AG08396 (cell line): Measurements from ENCODE around the gene FGF22.

Experiments used
- DNase-seq: peaks from one replicate; pipeline ENCODE4 v3.0.0; 2012; ENCODE audit warnings: low spot score, mixed read lengths

Gene FGF22

GRCh38 chr19:680287-681028 is 40.8 kb downstream of the FGF22 start:
- peak; percentile 99 for DNase-seq

DNA sequence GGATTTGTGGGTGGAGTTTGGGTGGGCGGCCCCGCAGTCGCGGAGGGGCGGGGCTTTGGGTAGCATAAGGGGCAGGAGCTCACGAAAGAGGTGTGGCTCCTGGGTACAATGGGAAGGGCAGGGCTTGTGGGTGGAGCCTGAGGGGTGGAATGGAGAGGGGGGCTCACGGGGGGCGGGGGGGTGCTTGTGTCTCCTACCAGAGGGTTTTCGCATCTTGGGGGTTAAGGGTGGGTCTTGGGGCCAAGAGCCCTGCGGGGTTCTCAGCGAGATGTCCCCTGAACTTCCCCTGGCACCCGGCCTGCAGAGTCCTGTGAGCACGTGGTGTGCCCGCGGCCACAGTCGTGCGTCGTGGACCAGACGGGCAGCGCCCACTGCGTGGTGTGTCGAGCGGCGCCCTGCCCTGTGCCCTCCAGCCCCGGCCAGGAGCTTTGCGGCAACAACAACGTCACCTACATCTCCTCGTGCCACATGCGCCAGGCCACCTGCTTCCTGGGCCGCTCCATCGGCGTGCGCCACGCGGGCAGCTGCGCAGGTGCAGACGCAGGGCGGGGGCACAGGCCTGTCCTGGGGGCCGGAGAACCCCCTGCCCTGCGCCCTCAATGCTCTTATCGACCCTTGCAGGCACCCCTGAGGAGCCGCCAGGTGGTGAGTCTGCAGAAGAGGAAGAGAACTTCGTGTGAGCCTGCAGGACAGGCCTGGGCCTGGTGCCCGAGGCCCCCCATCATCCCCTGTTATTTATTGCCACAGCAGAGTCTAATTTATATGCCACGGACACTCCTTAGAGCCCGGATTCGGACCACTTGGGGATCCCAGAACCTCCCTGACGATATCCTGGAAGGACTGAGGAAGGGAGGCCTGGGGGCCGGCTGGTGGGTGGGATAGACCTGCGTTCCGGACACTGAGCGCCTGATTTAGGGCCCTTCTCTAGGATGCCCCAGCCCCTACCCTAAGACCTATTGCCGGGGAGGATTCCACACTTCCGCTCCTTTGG is 41.6 kb downstream of the FGF22 start:
- peak; percentile 95 for DNase-seq

DNA sequence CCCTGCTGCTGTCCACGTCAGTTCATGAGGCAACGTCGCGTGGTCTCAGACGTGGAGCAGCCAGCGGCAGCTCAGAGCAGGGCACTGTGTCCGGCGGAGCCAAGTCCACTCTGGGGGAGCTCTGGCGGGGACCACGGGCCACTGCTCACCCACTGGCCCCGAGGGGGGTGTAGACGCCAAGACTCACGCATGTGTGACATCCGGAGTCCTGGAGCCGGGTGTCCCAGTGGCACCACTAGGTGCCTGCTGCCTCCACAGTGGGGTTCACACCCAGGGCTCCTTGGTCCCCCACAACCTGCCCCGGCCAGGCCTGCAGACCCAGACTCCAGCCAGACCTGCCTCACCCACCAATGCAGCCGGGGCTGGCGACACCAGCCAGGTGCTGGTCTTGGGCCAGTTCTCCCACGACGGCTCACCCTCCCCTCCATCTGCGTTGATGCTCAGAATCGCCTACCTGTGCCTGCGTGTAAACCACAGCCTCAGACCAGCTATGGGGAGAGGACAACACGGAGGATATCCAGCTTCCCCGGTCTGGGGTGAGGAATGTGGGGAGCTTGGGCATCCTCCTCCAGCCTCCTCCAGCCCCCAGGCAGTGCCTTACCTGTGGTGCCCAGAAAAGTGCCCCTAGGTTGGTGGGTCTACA is 43.1 kb downstream of the FGF22 start:
- DNase-seq: no peak

- no peak for DNase-seq
Measured at GRCh38 chr19:685454-685931, 45.8 kb downstream of the FGF22 start.

DNA sequence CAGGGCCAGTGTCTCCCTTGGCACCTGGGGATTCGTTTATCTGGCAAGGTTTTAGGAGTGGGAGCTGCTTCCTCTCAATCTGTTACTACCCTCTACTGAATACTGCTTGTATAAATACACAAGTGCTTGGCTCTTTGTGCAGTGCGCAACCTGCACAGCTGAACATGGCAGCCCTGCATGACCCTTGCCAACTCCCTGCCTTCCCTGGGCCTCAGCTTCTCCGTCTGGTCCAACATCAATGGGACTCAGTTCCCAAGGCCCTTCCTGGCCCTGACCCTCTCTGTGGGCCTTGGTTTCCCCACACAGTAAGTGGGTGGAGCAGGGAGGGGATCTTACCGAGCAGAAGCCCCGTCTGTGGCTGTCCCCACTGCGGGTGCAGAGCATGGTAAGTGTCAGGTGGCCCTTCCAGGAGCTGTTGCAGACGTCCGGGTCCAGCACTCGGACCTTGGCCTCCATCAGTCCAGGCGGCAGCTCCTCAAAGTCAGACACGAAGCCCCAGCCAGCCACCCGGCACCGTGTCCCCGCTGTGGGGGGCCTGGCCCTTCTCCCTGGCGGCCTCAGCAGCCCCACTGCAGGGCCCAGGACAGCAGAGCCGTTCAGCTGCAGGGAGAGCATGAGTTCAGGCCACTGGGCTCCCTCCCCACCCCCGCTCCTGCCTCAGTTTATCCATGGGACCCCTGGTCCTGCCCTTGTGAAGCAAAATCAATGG is 47.1 kb downstream of the FGF22 start:
- no peak for DNase-seq

- no peak for DNase-seq
Measured at GRCh38 chr19:687569-688166, 48.0 kb downstream of the FGF22 start.

DNA sequence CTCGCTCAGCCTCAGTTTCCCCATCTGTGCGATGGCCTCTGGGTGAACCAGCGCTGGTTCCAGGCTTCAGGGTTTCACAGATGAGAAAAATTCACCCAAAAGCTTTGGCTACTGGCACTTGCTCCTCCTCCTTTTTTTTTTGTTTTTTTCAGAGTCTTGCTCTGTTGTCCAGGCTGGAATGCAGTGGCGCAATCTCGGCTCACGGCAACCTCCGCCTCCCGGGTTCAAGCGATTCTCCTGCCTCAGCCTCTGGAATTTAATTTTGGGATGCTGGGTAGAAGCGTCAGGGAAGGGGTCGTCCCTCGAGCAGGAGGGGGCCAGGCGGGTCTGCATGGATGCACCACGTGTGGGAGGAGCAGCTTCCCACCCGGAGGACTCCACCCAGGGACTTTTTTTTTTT is 48.5 kb downstream of the FGF22 start:
- no peak for DNase-seq

GRCh38 chr19:688992-689391 is 49.3 kb downstream of the FGF22 start:
- no peak for DNase-seq

GRCh38 chr19:690203-690602 is 50.5 kb downstream of the FGF22 start:
- no peak for DNase-seq
